Breast epithelium (tissue), 4 donors: Measurements from ENCODE around the gene GPRC6A. TPM values are rescaled to one million over a fixed set of nuclear protein-coding genes. Genes with fewer than 3 reads are reported as not detected.

ENCODE experiments used
- DNase-seq, 2 donors: peaks; one replicate each; pipeline ENCODE4 v3.0.0-alpha.2; 2019; ENCODE audit warnings: low spot score in 2 of 2
- H3K27ac ChIP-seq, 2 donors: fragments of 200-600 bp; sonication (generic) in 1 of 2; one replicate each; pipeline ENCODE4 v1.5.1; 2016 to 2019; ENCODE audit warnings: mild to moderate bottlenecking in 1 of 2
- H3K27me3 ChIP-seq, 2 donors: fragments of 200-600 bp; sonication (generic) in 1 of 2; one replicate each; pipeline versions ENCODE4 v1.5.1 to v1.6.0; 2017 to 2019; ENCODE audit warnings: control low read depth in 1 of 2, mild to moderate bottlenecking in 1 of 2
- H3K36me3 ChIP-seq: fragments of 200-600 bp; one replicate; pipeline ENCODE4 v1.5.1; 2019
- H3K4me1 ChIP-seq, 2 donors: fragments of 200-600 bp; sonication (generic); one replicate each; pipeline ENCODE4 v1.5.1; 2016 to 2019; ENCODE audit warnings: control low read depth in 1 of 2
- H3K4me3 ChIP-seq, 3 donors: fragments of 200-600 bp; sonication (generic); 1 replicate in 2 of 3; 2 replicates in 1 of 3; pipeline ENCODE4 v1.5.1; 2016 to 2019; ENCODE audit warnings: mild to moderate bottlenecking in 3 of 3, moderate library complexity in 2 of 3
- H3K9me3 ChIP-seq, 2 donors: fragments of 200-600 bp; sonication (generic) in 1 of 2; one replicate each; pipeline ENCODE4 v1.5.1; 2016 to 2019; ENCODE audit warnings: control low read depth in 1 of 2
- CTCF ChIP-seq, 3 donors: fragments of 450-650 bp; IDR thresholded peaks; one replicate each; pipeline ENCODE4 v1.5.1; 2016 to 2017; ENCODE audit warnings: antibody characterized with exemption in 3 of 3, mild to moderate bottlenecking in 3 of 3, moderate library complexity in 3 of 3
- POLR2A ChIP-seq: fragments of 450-650 bp; IDR thresholded peaks from one replicate; pipeline ENCODE4 v1.6.1; 2016; ENCODE audit warnings: antibody characterized with exemption, mild to moderate bottlenecking, moderate library complexity
- POLR2AphosphoS5 ChIP-seq, 3 donors: sonication (generic); formaldehyde crosslinking; IDR thresholded peaks; one replicate each; pipeline ENCODE4 v1.6.1; 2017; ENCODE audit warnings: antibody characterized with exemption in 3 of 3
- intact Hi-C: fragments of 100-400 bp; cut with DNase I; formaldehyde crosslinking; loops from one replicate; pipeline ENCODE4 v1.15.1; 2023; ENCODE audit warnings: low total_unique reads
- total RNA-seq, 3 donors: library from RNA; depleted of rRNA; stranded (reverse); fragments of >200 nt; gene quantifications; one replicate each; pipeline ENCODE4 v1.1.0, GENCODE V29; 2016

Gene GPRC6A
- total RNA-seq = not detected

- Histone ChIP-seq H3K36me3 (no peaks in the 10 kb centered on the region), H3K27me3 (no peaks in the 10 kb centered on the region), H3K4me3 (no peak within 1 kb of the TSS), H3K9me3 (peaks cover 0 to 8% of the 10 kb centered on the region in 2 donors), H3K4me1 (no peaks in the 10 kb centered on the region), H3K27ac (no peak within 1 kb of the TSS)
- intact Hi-C loops = no loop called here
- TF ChIP-seq CTCF (IDR thresholded peaks at IDR 0.05) (no peak), POLR2AphosphoS5 (IDR thresholded peaks at IDR 0.05) (no peak), POLR2A (no peak)
- no peak for DNase-seq
Observed at GRCh38 chr6:116828983-116829382, at the start of gene GPRC6A. Gene GPRC6A (minus strand): TSS chr6:116829083. CDS start chr6:116829013, 70 bp downstream.

GRCh38 chr6:116877743-116878142, 48.9 kb upstream of the GPRC6A start:
- peak overlapping the region in 2 of 3 donors; percentile 46 to 68 for H3K4me3 ChIP-seq
- no peaks in the 10 kb centered on the region for H3K4me1 ChIP-seq
- DNase-seq = no peak
- H3K9me3 ChIP-seq = peaks cover 0 to 3% of the 10 kb centered on the region in 2 donors
- peaks cover 0 to 39% of the 10 kb centered on the region in 2 donors for H3K27me3 ChIP-seq
- no peak for TF ChIP-seq POLR2AphosphoS5 (IDR thresholded peaks at IDR 0.05)
- TF ChIP-seq POLR2A = no peak
- no peak for TF ChIP-seq CTCF (IDR thresholded peaks at IDR 0.05)
- H3K27ac ChIP-seq = no peak overlapping the region
- intact Hi-C loops = no loop called here
- H3K36me3 ChIP-seq = no peaks in the 10 kb centered on the region

GRCh38 chr6:116876635-116877611, 48.0 kb upstream of the GPRC6A start, which contains the start of gene RFX6:
Gene RFX6 (plus strand): TSS chr6:116877242. CDS start chr6:116877276, 34 bp downstream.
- Histone ChIP-seq H3K4me3 (peak within 1 kb of the TSS in 2 of 3 donors; percentile 46 to 68), H3K36me3 (no peaks in the 10 kb centered on the region), H3K4me1 (no peaks in the 10 kb centered on the region), H3K9me3 (peaks cover 0 to 7% of the 10 kb centered on the region in 2 donors), H3K27ac (no peak within 1 kb of the TSS), H3K27me3 (peaks cover 0 to 44% of the 10 kb centered on the region in 2 donors)
- no peak for DNase-seq
- TF ChIP-seq POLR2A = no peak
- no peak for TF ChIP-seq CTCF (IDR thresholded peaks at IDR 0.05)
- no peak for TF ChIP-seq POLR2AphosphoS5 (IDR thresholded peaks at IDR 0.05)
- intact Hi-C loops = no loop called here

GRCh38 chr6:116876107-116876506, 47.2 kb upstream of the GPRC6A start:
- no peaks in the 10 kb centered on the region for H3K4me1 ChIP-seq
- TF ChIP-seq POLR2AphosphoS5 (IDR thresholded peaks at IDR 0.05) = no peak
- no peak for TF ChIP-seq POLR2A
- no peak for TF ChIP-seq CTCF (IDR thresholded peaks at IDR 0.05)
- no peak overlapping the region for H3K27ac ChIP-seq
- H3K9me3 ChIP-seq = peaks cover 0 to 7% of the 10 kb centered on the region in 2 donors
- intact Hi-C loops = no loop called here
- peak overlapping the region in 2 of 3 donors; percentile 46 to 68 for H3K4me3 ChIP-seq
- peaks cover 0 to 46% of the 10 kb centered on the region in 2 donors for H3K27me3 ChIP-seq
- no peak for DNase-seq
- no peaks in the 10 kb centered on the region for H3K36me3 ChIP-seq

- Histone ChIP-seq H3K27me3 (peaks cover 0 to 51% of the 10 kb centered on the region in 2 donors), H3K27ac (no peak overlapping the region), H3K36me3 (no peaks in the 10 kb centered on the region), H3K4me1 (no peaks in the 10 kb centered on the region), H3K4me3 (no peak overlapping the region), H3K9me3 (peaks cover 0 to 7% of the 10 kb centered on the region in 2 donors)
- intact Hi-C loops = no loop called here
- TF ChIP-seq POLR2AphosphoS5 (IDR thresholded peaks at IDR 0.05) = no peak
- TF ChIP-seq POLR2A = no peak
- no peak for TF ChIP-seq CTCF (IDR thresholded peaks at IDR 0.05)
- no peak for DNase-seq
Observed at GRCh38 chr6:116872771-116873170, 43.9 kb upstream of the GPRC6A start.
